ENCODE data around the gene RHOC.
"Not testable (repeated sequence)": the region's sequence is repeated elsewhere in the genome, so short reads cannot be mapped to it uniquely, and the experiment has no call there.

The RHOC gene

GRCh38 chr1:112706505-112707220 is at the start of gene RHOC:
RHOC (minus strand) TSS chr1:112707127; CDS start chr1:112703799, 3,328 bp downstream.
- Mint-ChIP-seq H3K4me1 (ENCODE audit: low read depth) (peaks cover 42% of the 10 kb centered on the region), H3K27me3 (peaks cover 2% of the 10 kb centered on the region), H3K36me3 (no peaks in the 10 kb centered on the region), H3K9me3 (ENCODE audit: low read depth) (no peaks in the 10 kb centered on the region), H3K4me3 (peak within 1 kb of the TSS; percentile 83), H3K27ac (no peak within 1 kb of the TSS)

DNA sequence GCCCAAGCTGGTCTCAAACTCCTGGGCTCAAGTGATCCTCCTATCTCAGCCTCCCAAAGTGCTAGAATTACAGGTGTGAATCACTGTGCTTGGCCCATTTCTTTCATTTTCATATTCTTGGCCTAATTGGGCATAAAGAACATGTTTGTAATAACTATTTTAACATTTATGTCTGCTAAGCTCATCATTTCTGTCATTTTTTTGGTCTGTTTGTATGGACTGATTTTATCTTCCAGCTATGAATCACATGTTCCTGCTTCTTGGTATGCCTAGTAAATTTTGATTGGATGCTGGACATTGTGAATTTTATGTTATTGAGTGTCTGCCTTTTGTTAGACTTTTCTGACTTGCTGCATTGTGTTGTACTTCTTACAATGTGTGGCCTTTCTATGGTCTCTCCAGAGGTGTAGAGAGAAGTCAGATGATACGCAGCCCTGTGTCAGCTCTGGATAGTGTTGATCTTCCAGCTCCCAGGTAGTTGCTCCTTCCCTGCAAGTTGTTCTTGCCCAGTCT is 47.2 kb upstream of the RHOC start:
- Mint-ChIP-seq H3K27me3 (peaks cover 22% of the 10 kb centered on the region), H3K4me3 (no peak overlapping the region), H3K36me3 (peaks cover 9% of the 10 kb centered on the region), H3K4me1 (ENCODE audit: low read depth) (no peaks in the 10 kb centered on the region), H3K9me3 (ENCODE audit: low read depth) (peaks cover 9% of the 10 kb centered on the region), H3K27ac (no peak overlapping the region)

- Mint-ChIP-seq H3K9me3 (ENCODE audit: low read depth) (no peaks in the 10 kb centered on the region), H3K4me1 (ENCODE audit: low read depth) (peaks cover 2% of the 10 kb centered on the region), H3K4me3 (no peak overlapping the region), H3K27me3 (peaks cover 30% of the 10 kb centered on the region), H3K27ac (no peak overlapping the region), H3K36me3 (no peaks in the 10 kb centered on the region)
Observed at GRCh38 chr1:112748396-112748795, 41.5 kb upstream of the RHOC start.

DNA sequence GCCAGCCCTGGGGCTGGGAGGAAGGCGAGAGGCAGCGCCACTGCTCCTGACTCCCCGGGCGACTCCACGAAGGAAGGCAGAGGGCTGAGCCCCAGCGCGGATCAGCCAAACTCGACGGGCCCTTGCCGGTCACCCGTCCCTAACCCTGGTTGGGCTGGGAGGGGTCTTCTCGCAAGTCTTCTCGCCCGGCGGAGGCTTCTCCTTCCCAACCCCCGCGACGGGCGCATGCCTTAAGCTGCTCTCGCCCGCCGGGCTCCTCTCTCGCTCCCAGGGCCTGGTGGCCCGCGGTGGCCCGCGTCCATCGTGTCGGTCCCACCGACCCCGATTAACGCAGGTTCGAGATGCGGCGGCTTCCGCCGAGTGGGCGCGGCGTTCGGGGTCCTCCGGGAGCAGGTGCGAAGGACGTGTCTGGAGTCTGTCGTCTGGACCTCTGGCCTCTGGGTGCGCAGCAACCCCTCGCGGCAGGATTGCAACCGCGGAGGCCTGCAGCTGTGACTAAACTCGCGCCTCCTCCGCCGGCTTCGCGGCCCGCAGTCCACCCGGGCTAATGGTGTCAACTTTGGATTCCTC is 37.2 kb upstream of the RHOC start:
- Mint-ChIP-seq H3K9me3 (ENCODE audit: low read depth) (no peaks in the 10 kb centered on the region), H3K27me3 (peaks cover 44% of the 10 kb centered on the region), H3K36me3 (peaks cover 2% of the 10 kb centered on the region), H3K27ac (no peak overlapping the region), H3K4me3 (peak overlapping the region; percentile 41), H3K4me1 (ENCODE audit: low read depth) (peaks cover 2% of the 10 kb centered on the region)

- no peak overlapping the region for H3K4me3 Mint-ChIP-seq
- H3K27ac Mint-ChIP-seq = no peak overlapping the region
- peaks cover 2% of the 10 kb centered on the region for H3K4me1 Mint-ChIP-seq (ENCODE audit: low read depth)
- peaks cover 42% of the 10 kb centered on the region for H3K27me3 Mint-ChIP-seq
- H3K9me3 Mint-ChIP-seq (ENCODE audit: low read depth) = no peaks in the 10 kb centered on the region
- H3K36me3 Mint-ChIP-seq = peaks cover 3% of the 10 kb centered on the region
Observed at GRCh38 chr1:112743174-112744008, 36.5 kb upstream of the RHOC start.

DNA sequence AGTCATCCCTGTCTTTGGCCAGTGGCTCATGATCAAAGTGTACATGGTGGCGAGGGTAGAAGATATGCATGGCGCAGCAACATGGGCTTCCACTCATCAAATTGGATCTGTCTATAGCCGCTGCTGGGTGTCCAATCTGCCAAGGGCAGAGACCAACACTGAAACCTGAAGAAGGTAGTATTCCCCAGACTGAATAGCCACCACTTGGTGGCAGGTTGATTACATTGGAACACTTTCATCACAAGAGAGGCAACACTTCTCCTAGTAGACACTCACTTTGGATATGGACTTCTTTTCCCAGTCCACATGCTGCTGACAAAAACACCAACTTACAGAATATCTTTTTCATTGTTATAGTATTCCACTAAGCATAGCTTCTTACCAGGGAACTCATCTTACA is 30.6 kb upstream of the RHOC start:
- Mint-ChIP-seq H3K9me3 (ENCODE audit: low read depth) (no peaks in the 10 kb centered on the region), H3K27me3 (peaks cover 30% of the 10 kb centered on the region)

DNA sequence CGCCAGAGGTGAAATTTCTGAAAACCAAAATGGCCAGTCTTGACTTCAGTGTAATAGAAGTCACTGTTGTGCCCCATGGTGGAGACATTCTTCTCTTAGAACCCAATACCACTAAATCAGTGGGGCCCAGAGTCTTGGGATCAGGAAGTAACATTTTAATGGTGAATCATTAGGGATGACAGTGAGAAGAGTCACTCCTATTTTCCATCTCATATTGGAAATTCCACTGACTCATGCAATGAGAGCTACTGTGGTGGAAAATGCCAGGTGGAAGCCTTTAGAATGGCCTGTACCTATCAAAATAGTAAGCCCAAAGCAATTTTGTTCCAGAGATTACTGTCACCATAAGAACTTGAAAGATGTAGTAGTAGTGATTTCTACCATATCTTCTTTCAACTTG is 28.8 kb upstream of the RHOC start:
- H3K4me3 Mint-ChIP-seq = peak overlapping the region; percentile 8
- H3K9me3 Mint-ChIP-seq (ENCODE audit: low read depth) = no peaks in the 10 kb centered on the region
- H3K27ac Mint-ChIP-seq = peak overlapping the region; percentile 62
- H3K27me3 Mint-ChIP-seq = peaks cover 21% of the 10 kb centered on the region
- H3K36me3 Mint-ChIP-seq = peaks cover 3% of the 10 kb centered on the region
- H3K4me1 Mint-ChIP-seq (ENCODE audit: low read depth) = peaks cover 12% of the 10 kb centered on the region

More for the DNA sequence above, 30.6 kb upstream of the RHOC start:
- H3K36me3 Mint-ChIP-seq = peaks cover 3% of the 10 kb centered on the region
- H3K27ac Mint-ChIP-seq = no peak overlapping the region
- H3K4me3 Mint-ChIP-seq = no peak overlapping the region
- H3K4me1 Mint-ChIP-seq (ENCODE audit: low read depth) = peaks cover 12% of the 10 kb centered on the region

DNA sequence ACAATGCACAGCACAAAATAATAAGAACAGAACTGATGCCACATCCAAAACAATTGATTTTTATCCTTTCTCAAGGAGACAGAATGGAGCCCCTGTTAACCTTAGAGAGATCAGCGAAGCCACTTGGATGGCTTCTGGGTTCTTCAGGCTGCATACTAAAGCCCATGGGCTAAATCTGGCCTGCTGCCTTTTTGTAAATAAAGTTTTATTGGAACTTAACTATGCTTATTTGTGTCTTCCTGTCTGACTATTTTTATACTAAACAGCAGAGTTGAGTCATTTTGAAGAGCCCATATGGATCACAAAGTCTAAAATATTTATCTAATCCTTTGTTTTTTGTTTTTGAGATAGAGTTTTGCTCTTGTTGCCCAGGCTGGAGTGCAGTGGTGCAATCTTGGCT is 24.5 kb upstream of the RHOC start:
- Mint-ChIP-seq H3K36me3 (no peaks in the 10 kb centered on the region), H3K4me3 (no peak overlapping the region), H3K9me3 (ENCODE audit: low read depth) (no peaks in the 10 kb centered on the region)

GRCh38 chr1:112729909-112730308 is 23.0 kb upstream of the RHOC start:
- H3K36me3 Mint-ChIP-seq = no peaks in the 10 kb centered on the region
- H3K27me3 Mint-ChIP-seq = peaks cover 2% of the 10 kb centered on the region
- peaks cover 3% of the 10 kb centered on the region for H3K4me1 Mint-ChIP-seq (ENCODE audit: low read depth)
- no peak overlapping the region for H3K27ac Mint-ChIP-seq
- H3K4me3 Mint-ChIP-seq = no peak overlapping the region
- H3K9me3 Mint-ChIP-seq (ENCODE audit: low read depth) = no peaks in the 10 kb centered on the region

More for the DNA sequence above, 24.5 kb upstream of the RHOC start:
- H3K4me1 Mint-ChIP-seq (ENCODE audit: low read depth) = peaks cover 8% of the 10 kb centered on the region
- no peak overlapping the region for H3K27ac Mint-ChIP-seq
- H3K27me3 Mint-ChIP-seq = peaks cover 2% of the 10 kb centered on the region

GRCh38 chr1:112729011-112729410 is 22.1 kb upstream of the RHOC start:
- not testable (repeated sequence) for H3K27ac Mint-ChIP-seq; H3K9me3 Mint-ChIP-seq (ENCODE audit: low read depth); H3K27me3 Mint-ChIP-seq; H3K4me3 Mint-ChIP-seq; H3K36me3 Mint-ChIP-seq; H3K4me1 Mint-ChIP-seq (ENCODE audit: low read depth)

DNA sequence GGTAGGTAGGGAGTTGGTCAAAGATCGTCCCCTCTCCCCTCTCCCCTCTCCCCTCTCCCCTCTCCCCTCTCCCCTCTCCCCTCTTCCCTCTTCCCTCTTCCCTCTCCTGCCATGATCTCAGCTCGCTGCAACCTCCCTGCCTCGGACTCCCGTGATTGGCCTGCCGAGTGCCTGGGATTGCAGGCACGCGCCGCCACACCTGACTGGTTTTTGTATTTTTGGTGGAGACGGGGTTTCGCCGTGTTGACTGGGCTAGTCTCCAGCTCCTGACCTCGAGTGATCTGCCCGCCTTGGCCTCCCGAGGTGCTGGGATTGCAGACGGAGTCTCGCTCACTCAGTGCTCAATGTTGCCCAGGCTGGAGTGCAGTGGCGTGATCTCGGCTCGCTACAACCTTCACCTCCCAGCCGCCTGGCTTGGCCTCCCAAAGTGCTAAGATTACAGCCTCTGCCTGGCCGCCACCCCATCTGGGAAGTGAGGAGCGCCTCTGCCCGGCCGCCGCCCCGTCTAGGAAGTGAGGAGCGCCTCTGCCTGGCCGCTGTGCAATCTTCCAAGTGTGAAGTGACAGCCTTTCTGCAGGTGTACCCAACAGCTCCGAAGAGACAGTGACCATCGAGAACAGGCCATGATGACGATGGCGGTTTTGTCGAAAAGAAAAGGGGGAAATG is 21.5 kb upstream of the RHOC start:
- H3K27me3 Mint-ChIP-seq; H3K4me1 Mint-ChIP-seq (ENCODE audit: low read depth); H3K36me3 Mint-ChIP-seq; H3K4me3 Mint-ChIP-seq; H3K9me3 Mint-ChIP-seq (ENCODE audit: low read depth); H3K27ac Mint-ChIP-seq: not testable (repeated sequence)

DNA sequence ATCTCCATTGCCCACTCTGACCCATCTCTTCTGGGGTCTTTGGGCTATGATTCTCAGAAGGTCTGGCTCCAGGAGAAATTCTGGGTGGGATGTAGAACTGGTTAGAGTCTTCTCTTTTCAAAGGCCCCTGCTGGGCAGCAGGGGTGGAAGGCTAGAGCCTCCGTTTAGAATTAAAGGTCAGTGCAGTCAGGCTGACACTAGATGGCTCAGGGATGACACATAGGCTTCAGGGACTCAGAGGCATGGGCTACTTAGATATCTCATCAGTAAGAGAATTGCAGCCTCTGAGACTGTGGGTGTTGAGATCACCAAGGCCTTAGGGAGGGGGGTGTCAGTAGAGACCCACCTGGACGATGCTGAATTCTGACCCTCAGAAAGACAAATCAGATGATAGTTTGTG is 20.8 kb upstream of the RHOC start:
- no peaks in the 10 kb centered on the region for H3K9me3 Mint-ChIP-seq (ENCODE audit: low read depth)
- H3K27ac Mint-ChIP-seq = no peak overlapping the region
- H3K4me1 Mint-ChIP-seq (ENCODE audit: low read depth) = peaks cover 8% of the 10 kb centered on the region
- H3K27me3 Mint-ChIP-seq = no peaks in the 10 kb centered on the region
- H3K36me3 Mint-ChIP-seq = peaks cover 3% of the 10 kb centered on the region
- H3K4me3 Mint-ChIP-seq = no peak overlapping the region

DNA sequence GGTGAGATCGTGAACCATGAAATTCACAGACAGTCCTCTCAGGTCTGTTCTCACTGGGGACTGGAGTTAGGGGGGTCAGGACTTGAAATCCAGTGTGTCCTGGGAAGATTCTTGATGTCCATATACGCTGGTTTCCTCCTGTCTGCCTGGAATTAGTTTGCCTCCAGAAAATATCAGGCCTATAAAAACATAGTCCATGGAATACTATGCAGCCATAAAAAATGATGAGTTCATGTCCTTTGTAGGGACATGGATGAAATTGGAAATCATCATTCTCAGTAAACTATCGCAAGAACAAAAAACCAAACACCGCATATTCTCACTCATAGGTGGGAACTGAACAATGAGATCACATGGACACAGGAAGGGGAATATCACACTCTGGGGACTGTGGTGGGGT is 17.3 kb upstream of the RHOC start:
- peaks cover 12% of the 10 kb centered on the region for H3K4me1 Mint-ChIP-seq (ENCODE audit: low read depth)
- not testable (repeated sequence) for H3K9me3 Mint-ChIP-seq (ENCODE audit: low read depth); H3K27me3 Mint-ChIP-seq; H3K4me3 Mint-ChIP-seq; H3K27ac Mint-ChIP-seq; H3K36me3 Mint-ChIP-seq

DNA sequence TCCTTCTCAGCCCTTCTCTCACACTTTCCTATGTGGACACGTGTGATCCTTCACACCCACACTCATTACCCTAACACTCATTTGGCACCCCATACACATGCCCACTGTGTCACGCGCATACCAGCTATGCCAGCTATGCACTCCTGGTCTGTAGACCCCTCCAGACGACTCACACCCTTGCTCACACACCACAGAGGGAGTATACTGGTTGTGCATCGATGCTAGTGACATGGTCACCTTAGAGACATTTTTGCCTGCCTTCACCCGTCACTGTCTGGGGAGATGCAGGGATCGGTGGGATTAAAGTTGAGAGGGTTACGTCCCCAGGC is 16.5 kb upstream of the RHOC start:
- Mint-ChIP-seq H3K4me1 (ENCODE audit: low read depth) (peaks cover 14% of the 10 kb centered on the region), H3K27me3 (no peaks in the 10 kb centered on the region)

More for the DNA sequence above, 16.5 kb upstream of the RHOC start:
- peak overlapping the region; percentile 52 for H3K4me3 Mint-ChIP-seq
- H3K27ac Mint-ChIP-seq = peak overlapping the region; percentile 46
- H3K36me3 Mint-ChIP-seq = peaks cover 3% of the 10 kb centered on the region
- H3K9me3 Mint-ChIP-seq (ENCODE audit: low read depth) = no peaks in the 10 kb centered on the region
